Activated naive CD4-positive, alpha-beta T cell (primary cell): ENCODE measurements around the gene ATG16L2.
"Not testable (repeated sequence)": the region's sequence is repeated elsewhere in the genome, so short reads cannot be mapped to it uniquely, and the experiment has no call there.

Experiments used
- DNase-seq, 4 experiments: peaks; one replicate each; lab custom pipeline; 2025; lab: John Stamatoyannopoulos, UW

ATG16L2 gene

GRCh38 chr11:72848846-72849466 lies 34.7 kb downstream of the ATG16L2 start:
- DNase-seq: peak in 1 of 4 experiments; percentile 12

GRCh38 chr11:72850832-72851231 lies 36.6 kb downstream of the ATG16L2 start:
- no peak for DNase-seq

GRCh38 chr11:72851726-72852125 lies 37.5 kb downstream of the ATG16L2 start:
- DNase-seq: no peak

DNA sequence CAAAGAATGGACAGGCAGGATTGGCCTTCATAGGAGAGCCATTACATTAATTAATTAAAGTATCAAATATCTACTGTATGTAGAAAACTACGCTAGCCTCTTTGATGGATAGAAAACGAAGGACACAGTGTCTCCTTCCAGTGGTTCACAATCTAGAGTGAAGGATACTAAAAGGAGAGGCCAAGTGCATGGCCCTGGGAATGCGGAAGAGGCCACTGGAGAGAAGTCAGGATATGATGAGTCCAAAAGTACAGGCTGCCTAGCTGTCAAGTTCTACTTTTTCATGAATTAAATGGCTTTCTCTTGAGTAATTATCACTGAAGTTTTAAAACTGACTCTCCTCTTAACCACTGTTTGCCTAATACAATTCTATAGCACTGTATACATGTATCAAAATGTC lies 41.9 kb downstream of the ATG16L2 start:
- no peak for DNase-seq

GRCh38 chr11:72856551-72857345 lies 42.5 kb downstream of the ATG16L2 start:
- no peak for DNase-seq

DNA sequence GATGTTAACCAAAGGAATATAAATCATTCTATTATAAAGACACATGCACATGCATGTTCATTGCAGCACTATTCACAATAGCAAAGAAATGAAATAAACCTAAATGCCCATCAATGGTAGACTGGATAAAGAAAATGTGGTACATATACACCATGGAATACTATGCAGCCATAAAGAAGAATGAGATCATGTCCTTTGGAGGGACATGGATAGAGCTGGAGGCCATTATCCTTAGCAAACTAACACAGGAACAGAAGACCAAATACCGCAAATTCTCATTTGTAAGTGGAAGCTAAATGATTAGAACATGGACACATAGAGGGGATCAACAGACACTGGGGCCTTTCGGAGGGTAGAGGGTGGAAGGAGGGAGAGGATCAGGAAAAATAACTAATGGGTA lies 44.1 kb downstream of the ATG16L2 start:
- DNase-seq: not testable (repeated sequence)

DNA sequence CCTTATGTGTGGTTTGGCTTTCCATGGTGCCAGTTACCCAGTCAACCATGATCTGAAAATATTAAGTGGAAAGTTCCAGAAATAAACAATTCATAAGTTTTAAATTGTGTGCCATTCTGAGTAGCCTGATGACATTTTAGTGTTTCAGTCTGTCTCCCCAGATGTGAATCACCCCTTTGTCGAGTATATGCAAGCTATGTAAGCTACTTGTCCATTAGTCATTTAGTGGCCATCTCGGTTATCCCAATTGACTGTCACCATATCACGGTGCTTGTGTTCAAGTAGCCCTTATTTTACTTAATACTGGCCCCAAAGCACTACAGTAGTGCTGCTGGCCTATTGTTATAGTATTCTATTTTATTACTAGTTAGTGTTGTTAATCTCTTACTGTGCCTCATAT lies 44.9 kb downstream of the ATG16L2 start:
- no peak for DNase-seq

GRCh38 chr11:72860010-72860409 lies 45.8 kb downstream of the ATG16L2 start:
- no peak for DNase-seq

- DNase-seq: no peak
Measured at GRCh38 chr11:72860592-72860991, 46.4 kb downstream of the ATG16L2 start.

GRCh38 chr11:72863091-72863490 lies 48.9 kb downstream of the ATG16L2 start:
- no peak for DNase-seq

DNA sequence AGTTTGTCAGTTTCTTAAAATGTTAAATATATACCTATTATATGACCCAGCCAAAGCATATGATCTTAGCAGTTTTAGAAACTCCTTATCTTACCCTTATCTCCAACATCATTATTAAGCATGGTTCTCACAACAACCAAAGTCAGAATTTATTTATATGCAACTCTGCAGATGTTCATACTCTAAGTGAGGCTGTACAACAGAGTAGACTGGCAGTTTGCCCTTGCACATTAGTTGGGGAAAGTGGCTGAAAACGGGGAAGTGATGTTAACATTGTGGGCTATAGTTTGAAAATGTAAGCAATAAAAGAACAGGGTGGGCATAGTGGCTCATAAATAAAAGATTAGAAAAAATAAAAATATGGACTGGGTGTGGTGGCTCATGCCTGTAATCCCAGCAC lies 49.7 kb downstream of the ATG16L2 start:
- DNase-seq: no peak

DNA sequence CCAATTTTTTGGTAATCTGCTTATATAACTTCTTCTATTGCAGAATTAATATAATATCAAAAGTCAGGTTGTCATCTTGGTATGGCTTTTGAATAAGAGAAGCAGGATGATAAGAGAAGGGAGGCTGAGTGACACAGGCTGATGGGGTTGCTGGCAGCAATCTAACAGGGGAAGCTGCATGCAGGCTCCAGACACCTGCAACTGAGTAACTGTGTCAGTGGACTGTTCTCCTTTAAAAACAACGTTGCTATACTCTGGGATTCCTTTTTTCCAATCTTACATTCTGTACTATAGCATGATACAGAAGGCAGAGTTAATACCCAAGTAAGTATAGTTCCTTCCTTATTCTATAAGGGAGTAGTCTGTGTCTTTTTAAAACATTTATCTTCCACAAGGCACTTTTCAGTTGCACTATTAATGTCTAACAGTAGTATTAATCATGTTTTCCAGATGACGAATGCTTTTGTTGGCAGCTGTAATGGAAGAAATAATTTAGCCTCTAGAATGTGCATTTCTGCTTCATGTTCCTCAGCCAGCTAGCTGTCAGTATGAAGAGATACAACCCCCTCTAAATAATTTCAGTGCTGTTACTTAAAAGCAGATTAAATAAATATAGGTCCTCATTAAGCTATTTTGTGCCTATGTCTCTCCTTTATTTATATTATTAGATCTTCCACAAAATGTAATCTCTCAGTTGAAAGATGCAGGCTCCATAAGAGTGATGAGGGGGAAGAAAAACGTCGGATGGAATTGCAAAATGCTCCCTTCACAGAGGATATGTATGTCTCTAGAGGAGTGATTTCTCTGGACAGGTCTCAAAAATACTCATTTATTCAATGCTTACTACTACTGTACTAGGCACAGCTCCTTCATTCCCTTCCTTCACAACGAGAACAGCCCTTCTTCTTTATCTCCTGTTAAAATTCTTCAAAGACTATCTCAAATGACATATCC lies 50.8 kb downstream of the ATG16L2 start:
- DNase-seq: no peak

DNA sequence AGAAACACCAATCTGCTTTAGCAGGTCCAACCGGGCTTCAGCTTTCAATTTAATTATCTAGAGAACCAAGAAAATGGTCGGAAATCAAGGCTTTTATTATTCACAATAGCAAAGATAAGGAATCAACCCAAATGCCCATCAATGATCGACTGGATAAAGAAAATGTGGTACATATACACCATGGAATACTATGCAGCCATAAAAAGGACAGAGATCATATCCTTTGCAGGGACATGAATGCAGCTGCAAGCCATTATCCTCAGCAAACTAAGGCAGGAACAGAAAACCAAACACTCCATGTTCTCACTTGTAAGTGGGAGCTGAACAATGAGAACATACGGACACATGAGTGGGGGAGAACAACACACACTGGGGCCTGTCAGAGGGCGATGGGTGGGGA lies 53.8 kb downstream of the ATG16L2 start:
- DNase-seq: no peak

DNA sequence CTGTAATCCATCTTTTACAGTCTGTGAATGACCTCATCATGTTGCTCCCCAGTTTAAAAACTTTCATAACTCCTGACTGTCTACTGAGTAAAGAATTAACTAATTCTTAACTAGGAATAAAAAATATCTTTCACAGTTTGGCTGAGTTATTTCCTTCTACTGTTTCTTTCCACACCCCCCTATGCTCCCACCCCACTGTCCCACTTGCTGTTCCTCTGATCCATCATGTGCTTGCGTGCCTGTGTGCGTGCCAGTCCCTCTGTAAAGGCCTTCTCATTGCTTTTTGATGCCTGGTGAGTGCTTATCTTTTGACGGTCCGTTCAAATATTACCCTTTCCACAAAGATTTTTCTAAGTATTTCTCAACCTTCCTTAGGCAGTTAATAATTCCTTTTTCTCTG lies 55.6 kb downstream of the ATG16L2 start:
- DNase-seq: no peak

- no peak for DNase-seq
Measured at GRCh38 chr11:72871119-72871518, 56.9 kb downstream of the ATG16L2 start.

- no peak for DNase-seq
Measured at GRCh38 chr11:72872012-72872411, 57.8 kb downstream of the ATG16L2 start.

DNA sequence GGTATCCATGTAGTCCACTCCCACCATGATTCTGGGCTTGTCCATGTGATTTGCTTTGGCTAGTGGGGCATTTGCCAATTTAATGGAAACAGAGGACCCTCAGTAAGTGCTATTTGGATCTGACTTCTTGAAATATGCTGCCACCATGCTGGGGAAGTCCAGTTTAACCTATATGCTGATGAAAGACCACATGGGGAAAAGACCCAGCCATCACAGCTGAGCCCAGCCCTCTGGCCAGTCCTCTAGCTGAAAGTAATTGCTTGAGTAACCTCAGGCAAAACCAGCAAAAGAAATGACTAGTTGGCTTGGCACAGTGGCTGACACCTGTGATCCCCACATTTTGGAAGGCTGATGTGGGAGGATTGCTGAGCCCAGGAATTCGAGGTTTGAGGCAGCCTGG lies 61.5 kb downstream of the ATG16L2 start:
- no peak for DNase-seq

GRCh38 chr11:72876147-72876546 lies 61.9 kb downstream of the ATG16L2 start:
- no peak for DNase-seq
